Neural progenitor cell (in vitro differentiated cells): ENCODE results near the gene AEN. TPM values are rescaled to one million over a fixed set of nuclear protein-coding genes. Genes with fewer than 3 reads are reported as not detected.

Experiments
- DNase-seq: peaks from one replicate; pipeline ENCODE4 v3.0.0-alpha.2; 2016; ENCODE audit warnings: low spot score
- H2AFZ ChIP-seq: fragments of 200-600 bp; sonication (generic); replicated peaks from 2 replicates; pipeline ENCODE4 v1.6.1; 2016; ENCODE audit warnings: antibody characterized with exemption
- H3F3A ChIP-seq: fragments of 200-600 bp; sonication (generic); 2 replicates; pipeline ENCODE4 v1.6.1; 2016; ENCODE audit warnings: antibody characterized with exemption, low read depth
- H3K27ac ChIP-seq: fragments of 200-600 bp; sonication (generic); 2 replicates; pipeline ENCODE4 v1.5.1; 2016; ENCODE audit warnings: mild to moderate bottlenecking
- H3K27me3 ChIP-seq: fragments of 200-600 bp; sonication (generic); 2 replicates; pipeline ENCODE4 v1.6.1; 2016; ENCODE audit warnings: mild to moderate bottlenecking, moderate library complexity
- H3K36me3 ChIP-seq: fragments of 200-600 bp; sonication (generic); 2 replicates; pipeline ENCODE4 v1.5.1; 2016
- H3K4me1 ChIP-seq: fragments of 200-600 bp; sonication (generic); 2 replicates; pipeline ENCODE4 v1.6.1; 2016; ENCODE audit warnings: mixed run types
- H3K4me2 ChIP-seq: fragments of 200-600 bp; sonication (generic); 2 replicates; pipeline ENCODE4 v1.6.1; 2016
- H3K4me3 ChIP-seq: fragments of 200-600 bp; sonication (generic); 2 replicates; pipeline ENCODE4 v1.5.1; 2016
- H3K79me2 ChIP-seq: fragments of 200-600 bp; sonication (generic); 2 replicates; pipeline ENCODE4 v1.6.1; 2016; ENCODE audit warnings: low read depth
- H3K9ac ChIP-seq: fragments of 200-600 bp; sonication (generic); 2 replicates; pipeline ENCODE4 v1.6.1; 2016
- H3K9me3 ChIP-seq: fragments of 200-600 bp; sonication (generic); 2 replicates; pipeline ENCODE4 v1.5.1; 2016; ENCODE audit warnings: low read depth
- H4K20me1 ChIP-seq: fragments of 200-600 bp; sonication (generic); 2 replicates; pipeline ENCODE4 v1.6.1; 2016; ENCODE audit warnings: low read depth
- H3K27ac Mint-ChIP-seq: 3 replicates; pipeline ENCODE4 v1.8.0; 2021; ENCODE audit warnings: mixed read lengths
- H3K27me3 Mint-ChIP-seq: 2 replicates; pipeline ENCODE4 v1.8.0; 2022; ENCODE audit warnings: low read depth, mild to moderate bottlenecking, inconsistent platforms, moderate library complexity, mixed read lengths; ENCODE audit not compliant: insufficient read depth
- H3K36me3 Mint-ChIP-seq: 3 replicates; pipeline ENCODE4 v1.8.0; 2021; ENCODE audit warnings: mixed read lengths
- H3K4me1 Mint-ChIP-seq: 3 replicates; pipeline ENCODE4 v1.8.0; 2021; ENCODE audit warnings: mixed read lengths
- H3K4me3 Mint-ChIP-seq: 3 replicates; pipeline ENCODE4 v1.8.0; 2021; ENCODE audit warnings: mild to moderate bottlenecking, moderate library complexity, mixed read lengths
- H3K9me3 Mint-ChIP-seq: 3 replicates; pipeline ENCODE4 v1.8.0; 2020; ENCODE audit warnings: mixed read lengths
- EZH2 ChIP-seq: fragments of 200-600 bp; sonication (generic); IDR thresholded peaks from 2 replicates; pipeline ENCODE4 v1.6.1; 2017; ENCODE audit warnings: antibody characterized with exemption, mild to moderate bottlenecking, moderate library complexity
- EZH2phosphoT487 ChIP-seq: fragments of 200-600 bp; sonication (generic); IDR thresholded peaks from 2 replicates; pipeline ENCODE4 v1.6.1; 2017; ENCODE audit warnings: antibody characterized with exemption
- total RNA-seq: library from RNA; depleted of rRNA; stranded (reverse); fragments of >200 nt; gene quantifications from 2 replicates; pipeline ENCODE4 v1.2.3, GENCODE V29; 2015; ENCODE audit warnings: low replicate concordance
- TF ChIP-seq, protein P1 (sequence below): fragments of 200-600 bp; sonication (generic); IDR thresholded peaks from 2 replicates; pipeline ENCODE4 v1.5.1; 2017; ENCODE audit warnings: antibody characterized with exemption, mild to moderate bottlenecking

Gene AEN
- total RNA-seq, 1 donor from 2014 or later, result 35.0 TPM

DNA sequence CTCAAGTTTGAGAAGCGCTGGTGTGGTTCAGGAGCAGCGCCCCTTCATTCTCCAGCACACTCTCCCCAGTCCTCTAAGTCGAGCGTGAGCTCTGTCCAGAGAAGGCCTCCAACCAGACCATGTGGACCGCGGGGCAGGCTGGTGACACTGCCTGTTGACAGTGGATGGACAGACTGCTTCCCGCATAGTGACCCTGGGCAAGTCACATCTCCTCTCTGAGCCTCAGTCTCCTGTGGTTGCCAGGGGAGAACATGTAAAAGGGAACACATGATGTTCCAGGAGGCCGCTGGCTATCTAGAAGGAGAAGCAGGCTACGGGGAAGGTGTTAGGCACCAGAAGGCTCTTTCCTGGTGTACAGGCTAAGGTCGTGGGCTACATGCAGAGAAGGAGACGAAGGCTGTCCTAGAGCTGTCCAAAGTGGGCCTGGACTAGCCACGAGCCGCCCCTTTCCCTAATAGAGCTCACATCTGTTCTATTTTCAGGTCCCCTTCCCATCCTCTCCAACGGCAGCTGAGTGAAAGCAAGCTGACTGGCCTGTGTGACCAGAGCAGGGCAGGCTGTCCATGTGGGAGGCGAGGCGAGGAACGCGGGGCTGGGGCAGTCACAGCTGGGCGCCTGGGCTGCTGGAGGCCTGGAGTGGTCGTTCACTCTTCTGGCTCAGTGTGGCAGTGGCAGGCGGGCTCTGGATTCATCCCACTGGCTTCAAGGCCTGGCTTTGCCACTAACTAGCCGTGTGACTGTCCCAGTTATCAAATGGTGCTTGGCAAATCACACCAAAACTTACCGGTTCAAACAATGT lies 28.8 kb downstream of the AEN start:
- Histone ChIP-seq H3K36me3 (no peaks in the 10 kb centered on the region), H3K4me2 (no peak overlapping the region), H3K4me1 (no peaks in the 10 kb centered on the region), H3K27ac (no peak overlapping the region), H2AFZ (no peak overlapping the region), H3K27me3 (no peaks in the 10 kb centered on the region), H3K9me3 (no peaks in the 10 kb centered on the region), H3K9ac (no peak overlapping the region), H4K20me1 (no peaks in the 10 kb centered on the region), H3F3A (peaks cover 3% of the 10 kb centered on the region), H3K4me3 (no peak overlapping the region), H3K79me2 (no peaks in the 10 kb centered on the region)
- Mint-ChIP-seq H3K9me3 (no peaks in the 10 kb centered on the region), H3K27me3 (peaks cover 9% of the 10 kb centered on the region), H3K4me1 (peaks cover 20% of the 10 kb centered on the region), H3K27ac (peak overlapping the region; percentile 24), H3K4me3 (no peak overlapping the region), H3K36me3 (no peaks in the 10 kb centered on the region)
- TF ChIP-seq, protein P1, sequence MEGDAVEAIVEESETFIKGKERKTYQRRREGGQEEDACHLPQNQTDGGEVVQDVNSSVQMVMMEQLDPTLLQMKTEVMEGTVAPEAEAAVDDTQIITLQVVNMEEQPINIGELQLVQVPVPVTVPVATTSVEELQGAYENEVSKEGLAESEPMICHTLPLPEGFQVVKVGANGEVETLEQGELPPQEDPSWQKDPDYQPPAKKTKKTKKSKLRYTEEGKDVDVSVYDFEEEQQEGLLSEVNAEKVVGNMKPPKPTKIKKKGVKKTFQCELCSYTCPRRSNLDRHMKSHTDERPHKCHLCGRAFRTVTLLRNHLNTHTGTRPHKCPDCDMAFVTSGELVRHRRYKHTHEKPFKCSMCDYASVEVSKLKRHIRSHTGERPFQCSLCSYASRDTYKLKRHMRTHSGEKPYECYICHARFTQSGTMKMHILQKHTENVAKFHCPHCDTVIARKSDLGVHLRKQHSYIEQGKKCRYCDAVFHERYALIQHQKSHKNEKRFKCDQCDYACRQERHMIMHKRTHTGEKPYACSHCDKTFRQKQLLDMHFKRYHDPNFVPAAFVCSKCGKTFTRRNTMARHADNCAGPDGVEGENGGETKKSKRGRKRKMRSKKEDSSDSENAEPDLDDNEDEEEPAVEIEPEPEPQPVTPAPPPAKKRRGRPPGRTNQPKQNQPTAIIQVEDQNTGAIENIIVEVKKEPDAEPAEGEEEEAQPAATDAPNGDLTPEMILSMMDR, result no peak
- TF ChIP-seq EZH2phosphoT487 (no peak), EZH2 (no peak)
- DNase-seq, result no peak

DNA sequence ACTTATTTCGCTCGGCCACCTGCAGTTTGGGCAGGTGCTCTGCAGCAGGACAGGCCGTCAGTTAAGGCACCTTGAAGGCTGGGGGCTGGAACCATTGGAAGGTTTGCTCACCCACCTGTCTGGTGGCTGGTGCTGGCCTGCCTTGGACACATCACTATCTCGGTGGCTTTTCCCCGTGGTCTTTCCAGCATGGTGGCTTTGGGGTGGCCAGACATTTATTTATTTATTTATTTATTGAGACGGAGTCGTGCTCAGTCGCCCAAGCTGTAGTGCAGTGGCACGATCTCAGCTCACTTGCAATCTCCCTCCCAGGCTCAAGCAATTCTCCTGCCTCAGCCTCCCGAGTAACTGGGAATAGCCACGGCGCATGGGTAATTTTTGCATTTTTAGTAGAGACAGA lies 29.4 kb downstream of the AEN start:
- Histone ChIP-seq H2AFZ (no peak overlapping the region), H3K4me3 (no peak overlapping the region), H4K20me1 (no peaks in the 10 kb centered on the region), H3K27ac (no peak overlapping the region), H3K4me1 (no peaks in the 10 kb centered on the region), H3K9me3 (no peaks in the 10 kb centered on the region), H3F3A (peaks cover 3% of the 10 kb centered on the region), H3K36me3 (no peaks in the 10 kb centered on the region), H3K27me3 (no peaks in the 10 kb centered on the region), H3K9ac (no peak overlapping the region), H3K4me2 (no peak overlapping the region), H3K79me2 (no peaks in the 10 kb centered on the region)
- Mint-ChIP-seq H3K36me3 (no peaks in the 10 kb centered on the region), H3K9me3 (no peaks in the 10 kb centered on the region), H3K27ac (no peak overlapping the region), H3K27me3 (peaks cover 10% of the 10 kb centered on the region), H3K4me1 (peaks cover 20% of the 10 kb centered on the region), H3K4me3 (no peak overlapping the region)
- no peak for DNase-seq
- TF ChIP-seq, protein P1, result no peak
- TF ChIP-seq EZH2phosphoT487 (no peak), EZH2 (no peak)

DNA sequence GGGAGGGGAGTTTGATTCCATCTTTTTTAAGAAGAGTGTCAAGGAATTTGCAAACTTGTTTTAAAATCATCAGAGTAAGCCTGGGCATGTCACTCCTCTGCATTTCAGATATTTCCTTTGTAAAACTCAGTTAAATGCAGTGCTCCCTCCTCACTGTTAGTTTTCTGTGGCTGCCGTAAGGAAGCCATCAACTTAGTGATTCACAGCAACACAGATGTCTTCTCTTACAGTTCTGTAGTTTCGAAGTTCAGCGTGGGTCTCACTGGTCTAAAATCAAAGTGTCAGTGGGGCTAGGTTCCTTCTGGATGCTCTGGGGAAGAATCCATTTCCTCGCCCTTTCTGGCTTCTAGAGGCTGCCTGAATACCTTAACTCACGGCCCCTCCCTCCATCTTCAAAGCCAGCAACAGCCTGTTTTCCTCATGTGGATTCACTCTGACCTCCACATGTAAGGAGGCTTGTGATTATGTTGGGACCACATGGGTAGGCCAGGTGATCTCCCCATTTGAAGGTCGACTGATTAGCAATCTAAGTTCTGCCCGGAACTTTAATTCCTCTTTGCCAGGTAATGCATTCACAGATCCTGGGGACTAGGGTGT lies 30.1 kb downstream of the AEN start:
- no peak overlapping the region for H3K4me3 ChIP-seq
- H3K27me3 Mint-ChIP-seq, result peaks cover 10% of the 10 kb centered on the region
- no peaks in the 10 kb centered on the region for H3K36me3 ChIP-seq
- H4K20me1 ChIP-seq, result no peaks in the 10 kb centered on the region
- peaks cover 3% of the 10 kb centered on the region for H3F3A ChIP-seq
- H3K9ac ChIP-seq, result no peak overlapping the region
- H3K27ac Mint-ChIP-seq, result no peak overlapping the region
- H3K4me2 ChIP-seq, result no peak overlapping the region
- H2AFZ ChIP-seq, result no peak overlapping the region
- no peaks in the 10 kb centered on the region for H3K27me3 ChIP-seq
- no peaks in the 10 kb centered on the region for H3K9me3 ChIP-seq
- DNase-seq, result no peak
- no peaks in the 10 kb centered on the region for H3K4me1 ChIP-seq
- no peaks in the 10 kb centered on the region for H3K79me2 ChIP-seq
- no peak for TF ChIP-seq EZH2phosphoT487
- no peak for TF ChIP-seq EZH2
- TF ChIP-seq, protein P1, result no peak
- no peak overlapping the region for H3K4me3 Mint-ChIP-seq
- H3K9me3 Mint-ChIP-seq, result no peaks in the 10 kb centered on the region
- peaks cover 20% of the 10 kb centered on the region for H3K4me1 Mint-ChIP-seq
- H3K27ac ChIP-seq, result no peak overlapping the region
- no peaks in the 10 kb centered on the region for H3K36me3 Mint-ChIP-seq
